GM21576 (cell line): ENCODE measurements around the gene RBFA.

Source experiments
- ATAC-seq: cut with Tn5 transposase; IDR thresholded peaks from one replicate; pipeline ENCODE4 v1.9.1; 2021; ENCODE audit warnings: mild to moderate bottlenecking, moderate library complexity; ENCODE audit not compliant: unreplicated experiment

RBFA gene

DNA sequence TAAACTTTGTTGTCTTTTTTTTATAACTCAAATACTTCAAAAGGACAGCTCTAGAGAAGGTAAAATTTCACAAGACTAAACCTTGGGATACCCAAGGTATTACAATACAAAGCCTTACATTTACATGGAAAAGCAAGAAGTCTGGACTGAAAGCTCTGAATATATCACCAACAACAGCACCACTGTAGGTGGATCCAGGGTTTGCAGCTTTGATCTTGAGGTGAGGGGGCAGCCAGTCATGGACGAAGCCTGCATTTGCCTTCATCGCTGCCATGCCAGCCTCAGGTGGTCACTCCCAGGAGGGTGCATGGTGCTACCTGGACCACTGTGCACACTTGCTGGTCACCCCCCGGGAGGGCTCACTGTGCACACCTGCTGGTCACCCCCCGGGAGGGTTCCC, 36.6 kb downstream of the RBFA start:
- no peak for ATAC-seq

DNA sequence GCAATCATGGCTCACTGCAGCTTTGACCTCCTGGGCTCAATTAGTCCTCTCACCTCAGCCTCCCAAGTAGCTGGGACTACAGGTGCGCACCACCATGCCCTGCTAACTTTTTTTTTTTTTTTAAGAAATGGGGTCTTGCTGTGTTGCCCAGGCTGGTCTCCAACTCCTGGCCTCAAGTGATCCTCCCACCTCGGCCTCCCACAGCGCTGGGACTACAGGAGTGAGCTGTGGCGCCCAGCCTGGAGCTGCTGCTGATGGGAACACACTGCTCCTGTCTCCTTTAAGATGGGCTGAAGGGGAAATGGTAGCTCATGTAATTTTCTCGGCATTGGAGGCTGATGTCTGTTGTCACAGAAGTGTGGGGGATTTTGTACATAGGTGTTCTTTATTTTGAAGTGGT, 39.9 kb downstream of the RBFA start:
- no peak for ATAC-seq

DNA sequence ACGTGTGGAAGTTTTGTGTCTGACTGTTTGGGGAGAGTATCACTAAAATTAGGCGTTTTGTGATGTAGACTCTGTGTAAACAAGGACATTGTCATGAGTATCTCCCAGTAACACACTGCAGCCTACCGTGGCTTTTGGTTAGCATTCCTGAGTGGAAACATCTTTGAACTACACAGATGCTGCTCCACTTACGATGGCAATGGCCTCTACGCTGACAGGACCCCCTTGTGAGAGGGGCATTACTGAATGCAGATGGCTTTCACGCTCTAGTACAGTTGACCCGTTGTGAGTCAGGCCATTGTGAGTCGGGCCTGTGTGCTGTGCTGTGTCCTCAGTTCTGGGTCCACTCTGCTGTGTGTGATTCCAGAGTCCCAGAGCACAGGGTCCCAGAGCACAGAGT, 40.5 kb downstream of the RBFA start:
- no peak for ATAC-seq

DNA sequence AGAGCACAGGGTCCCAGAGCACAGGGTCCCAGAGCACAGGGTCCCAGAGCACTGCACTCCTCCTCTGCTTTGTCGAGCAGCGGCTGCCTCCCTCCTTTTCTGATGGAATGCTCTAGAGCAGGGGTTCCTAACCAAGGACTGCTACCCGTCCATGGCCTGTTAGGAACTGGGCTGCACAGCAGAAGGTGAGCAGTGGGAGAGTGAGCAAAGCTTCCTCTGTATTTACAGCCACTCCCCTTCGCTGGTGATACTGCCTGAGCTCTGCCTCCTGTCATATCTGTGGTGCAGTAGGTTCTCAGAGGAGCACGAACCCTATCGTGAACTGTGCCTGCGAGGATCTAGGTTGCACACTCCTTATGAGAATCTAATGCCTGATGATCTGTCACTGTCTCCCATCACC, 41.7 kb downstream of the RBFA start:
- no peak for ATAC-seq

GRCh38 chr18:80076379-80076778, 42.1 kb downstream of the RBFA start:
- no peak for ATAC-seq

GRCh38 chr18:80077873-80078272, 43.6 kb downstream of the RBFA start:
- ATAC-seq, result no peak
